ENCODE data around the gene WDR4. TPM values are rescaled to one million over a fixed set of nuclear protein-coding genes. Genes with fewer than 3 reads are reported as not detected.
"Not testable (repeated sequence)": the region's sequence is repeated elsewhere in the genome, so short reads cannot be mapped to it uniquely, and the experiment has no call there.

Gene WDR4
- total RNA-seq, 6 donors from 2014 or later = 10.2 to 49.2 (median 18.6) TPM

GRCh38 chr21:42913476-42913875, 34.1 kb upstream of the WDR4 start:
- Histone ChIP-seq H3K4me3 (no peak overlapping the region), H3K9me3 (no peaks in the 10 kb centered on the region), H3K36me3 (peaks cover 13 to 48% (median 34%) of the 10 kb centered on the region in 4 donors), H3K27ac (no peak overlapping the region), H3K27me3 (no peaks in the 10 kb centered on the region), H3K4me1 (no peaks in the 10 kb centered on the region)
- 84 to 89% methylated on average over 7 of the region's 7 CpGs for WGBS, 2 donors
- DNase-seq (no peak), ATAC-seq (ENCODE audit: low FRiP score in 2 of 2) (peak in 1 of 2 donors; percentile 39)
- TF ChIP-seq EP300 (IDR thresholded peaks at IDR 0.05) (no peak), POLR2A (IDR thresholded peaks at IDR 0.05) (no peak), POLR2AphosphoS5 (IDR thresholded peaks at IDR 0.05) (no peak), CTCF (IDR thresholded peaks at IDR 0.05) (no peak)

- not testable (repeated sequence) for H3K4me3 ChIP-seq; H3K4me1 ChIP-seq; DNase-seq; ATAC-seq (ENCODE audit: low FRiP score in 2 of 2); H3K9me3 ChIP-seq; H3K27me3 ChIP-seq; H3K27ac ChIP-seq
- 91 to 92% methylated on average over 6 of the region's 6 CpGs for WGBS, 2 donors
- H3K36me3 ChIP-seq = peaks cover 13 to 59% (median 42%) of the 10 kb centered on the region in 4 donors
Observed at GRCh38 chr21:42911920-42912319, 32.6 kb upstream of the WDR4 start.

GRCh38 chr21:42908484-42908883, 29.1 kb upstream of the WDR4 start:
- H3K36me3 ChIP-seq = peaks cover 21 to 91% (median 72%) of the 10 kb centered on the region in 4 donors
- H3K27ac ChIP-seq; H3K9me3 ChIP-seq; DNase-seq; ATAC-seq (ENCODE audit: low FRiP score in 2 of 2); H3K4me3 ChIP-seq; H3K4me1 ChIP-seq; H3K27me3 ChIP-seq: not testable (repeated sequence)
- 81 to 90% methylated on average over 7 to 9 of the region's 9 CpGs for WGBS, 2 donors

GRCh38 chr21:42906233-42906632, 26.9 kb upstream of the WDR4 start:
- Histone ChIP-seq H3K4me1 (no peaks in the 10 kb centered on the region), H3K27ac (no peak overlapping the region), H3K27me3 (no peaks in the 10 kb centered on the region), H3K36me3 (peaks cover 23 to 90% (median 67%) of the 10 kb centered on the region in 4 donors), H3K9me3 (no peaks in the 10 kb centered on the region), H3K4me3 (no peak overlapping the region)
- DNase-seq (no peak), ATAC-seq (ENCODE audit: low FRiP score in 2 of 2) (no peak)
- TF ChIP-seq EP300 (IDR thresholded peaks at IDR 0.05) = no peak
- TF ChIP-seq POLR2AphosphoS5 (IDR thresholded peaks at IDR 0.05) = no peak
- no peak for TF ChIP-seq CTCF (IDR thresholded peaks at IDR 0.05)
- TF ChIP-seq POLR2A (IDR thresholded peaks at IDR 0.05) = no peak
- 96 to 97% methylated on average over 16 of the region's 16 CpGs for WGBS, 2 donors

- H3K36me3 ChIP-seq = peaks cover 20 to 89% (median 64%) of the 10 kb centered on the region in 4 donors
- H3K4me3 ChIP-seq = no peak overlapping the region
- WGBS, 2 donors = 96 to 99% methylated on average over 8 of the region's 8 CpGs
- TF ChIP-seq CTCF (IDR thresholded peaks at IDR 0.05) (no peak), EP300 (IDR thresholded peaks at IDR 0.05) (no peak), POLR2A (IDR thresholded peaks at IDR 0.05) (no peak), POLR2AphosphoS5 (IDR thresholded peaks at IDR 0.05) (no peak)
- ATAC-seq (ENCODE audit: low FRiP score in 2 of 2) (no peak), DNase-seq (no peak)
- H3K9me3 ChIP-seq = no peaks in the 10 kb centered on the region
- H3K27me3 ChIP-seq = no peaks in the 10 kb centered on the region
- H3K27ac ChIP-seq = no peak overlapping the region
- H3K4me1 ChIP-seq = peaks cover 0 to 8% (median 0%) of the 10 kb centered on the region in 4 donors
Observed at GRCh38 chr21:42905195-42905594, 25.9 kb upstream of the WDR4 start.

- TF ChIP-seq CTCF (IDR thresholded peaks at IDR 0.05) = no peak
- no peak for TF ChIP-seq POLR2A (IDR thresholded peaks at IDR 0.05)
- TF ChIP-seq POLR2AphosphoS5 (IDR thresholded peaks at IDR 0.05) = no peak
- no peak for TF ChIP-seq EP300 (IDR thresholded peaks at IDR 0.05)
- no peaks in the 10 kb centered on the region for H3K27me3 ChIP-seq
- DNase-seq (peak in 1 of 2 donors; percentile 63), ATAC-seq (ENCODE audit: low FRiP score in 2 of 2) (no peak)
- WGBS, 2 donors = 95 to 99% methylated on average over 11 of the region's 11 CpGs
- no peaks in the 10 kb centered on the region for H3K9me3 ChIP-seq
- H3K4me1 ChIP-seq = peaks cover 0 to 14% (median 0%) of the 10 kb centered on the region in 4 donors
- H3K4me3 ChIP-seq = no peak overlapping the region
- no peak overlapping the region for H3K27ac ChIP-seq
- H3K36me3 ChIP-seq = peaks cover 11 to 88% (median 64%) of the 10 kb centered on the region in 4 donors
Observed at GRCh38 chr21:42903817-42904216, 24.5 kb upstream of the WDR4 start.
